HG02852 (cell line): ENCODE results near the gene TEX14.
A peak's percentile ranks its signal among the peaks of the same experiment; 100 is the strongest.

ENCODE experiments used
- ATAC-seq: cut with Tn5 transposase; IDR thresholded peaks from one replicate; pipeline ENCODE4 v1.9.1; 2021; ENCODE audit warnings: mild to moderate bottlenecking, moderate library complexity; ENCODE audit not compliant: unreplicated experiment

TEX14 gene

GRCh38 chr17:58657962-58658803, 33.7 kb downstream of the TEX14 start:
- ATAC-seq, result peak; percentile 12

GRCh38 chr17:58648236-58648635, 43.6 kb downstream of the TEX14 start:
- ATAC-seq, result no peak

- no peak for ATAC-seq
These were observed 48.7 kb downstream of the TEX14 start for GRCh38 chr17:58643147-58643546.

- ATAC-seq, result no peak
These were observed 49.9 kb downstream of the TEX14 start for GRCh38 chr17:58641887-58642311.

GRCh38 chr17:58640202-58640601, 51.6 kb downstream of the TEX14 start:
- no peak for ATAC-seq

- no peak for ATAC-seq
These were observed 52.2 kb downstream of the TEX14 start for GRCh38 chr17:58639681-58640080.

- ATAC-seq, result no peak
These were observed 54.8 kb downstream of the TEX14 start for GRCh38 chr17:58637011-58637570.

- ATAC-seq, result no peak
These were observed 59.2 kb downstream of the TEX14 start for GRCh38 chr17:58632324-58633314.

GRCh38 chr17:58631523-58632323, 60.1 kb downstream of the TEX14 start:
- ATAC-seq, result peak; percentile 84

GRCh38 chr17:58630883-58631522, 60.8 kb downstream of the TEX14 start:
- peak; percentile 52 for ATAC-seq

GRCh38 chr17:58626905-58627304, 64.9 kb downstream of the TEX14 start:
- ATAC-seq, result no peak

- no peak for ATAC-seq
These were observed 67.1 kb downstream of the TEX14 start for GRCh38 chr17:58624751-58625150.

GRCh38 chr17:58621174-58621573, 70.7 kb downstream of the TEX14 start:
- peak; percentile 75 for ATAC-seq

- no peak for ATAC-seq
These were observed 73.5 kb downstream of the TEX14 start for GRCh38 chr17:58618336-58618735.

GRCh38 chr17:58617563-58617962, 74.3 kb downstream of the TEX14 start:
- ATAC-seq, result no peak

- ATAC-seq, result peak; percentile 55
These were observed 75.8 kb downstream of the TEX14 start for GRCh38 chr17:58615768-58616659.

- no peak for ATAC-seq
These were observed 76.9 kb downstream of the TEX14 start for GRCh38 chr17:58614859-58615459.

- no peak for ATAC-seq
These were observed 80.5 kb downstream of the TEX14 start for GRCh38 chr17:58611331-58611730.

GRCh38 chr17:58606934-58607333, 84.9 kb downstream of the TEX14 start:
- ATAC-seq, result no peak
